ENCODE measurements around the gene MITF.
A peak's percentile ranks its signal among the peaks of the same experiment; 100 is the strongest.

MITF gene

DNA sequence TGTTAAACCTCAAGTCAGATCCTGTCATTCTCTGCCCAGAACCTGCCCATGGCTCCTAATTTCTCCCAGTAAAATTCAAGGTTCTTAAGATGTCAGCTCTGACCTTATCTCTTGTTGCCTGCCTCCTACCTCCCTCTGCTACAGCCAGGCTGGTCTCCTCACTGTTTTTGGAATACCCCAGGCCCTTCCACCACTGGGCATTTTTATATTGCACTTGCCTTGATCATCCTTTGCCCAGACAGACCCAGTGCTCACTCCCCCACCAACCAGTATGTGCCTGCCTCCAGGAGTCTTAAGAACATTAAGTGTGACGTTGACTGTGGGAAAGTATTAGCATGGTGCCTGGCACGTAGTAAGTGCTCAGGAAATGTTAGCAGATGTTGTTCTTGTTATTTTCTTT is 3.1 kb downstream of the MITF start:
- Mint-ChIP-seq H3K27me3 (peaks cover 63% of the 10 kb centered on the region), H3K4me3 (no peak overlapping the region)

DNA sequence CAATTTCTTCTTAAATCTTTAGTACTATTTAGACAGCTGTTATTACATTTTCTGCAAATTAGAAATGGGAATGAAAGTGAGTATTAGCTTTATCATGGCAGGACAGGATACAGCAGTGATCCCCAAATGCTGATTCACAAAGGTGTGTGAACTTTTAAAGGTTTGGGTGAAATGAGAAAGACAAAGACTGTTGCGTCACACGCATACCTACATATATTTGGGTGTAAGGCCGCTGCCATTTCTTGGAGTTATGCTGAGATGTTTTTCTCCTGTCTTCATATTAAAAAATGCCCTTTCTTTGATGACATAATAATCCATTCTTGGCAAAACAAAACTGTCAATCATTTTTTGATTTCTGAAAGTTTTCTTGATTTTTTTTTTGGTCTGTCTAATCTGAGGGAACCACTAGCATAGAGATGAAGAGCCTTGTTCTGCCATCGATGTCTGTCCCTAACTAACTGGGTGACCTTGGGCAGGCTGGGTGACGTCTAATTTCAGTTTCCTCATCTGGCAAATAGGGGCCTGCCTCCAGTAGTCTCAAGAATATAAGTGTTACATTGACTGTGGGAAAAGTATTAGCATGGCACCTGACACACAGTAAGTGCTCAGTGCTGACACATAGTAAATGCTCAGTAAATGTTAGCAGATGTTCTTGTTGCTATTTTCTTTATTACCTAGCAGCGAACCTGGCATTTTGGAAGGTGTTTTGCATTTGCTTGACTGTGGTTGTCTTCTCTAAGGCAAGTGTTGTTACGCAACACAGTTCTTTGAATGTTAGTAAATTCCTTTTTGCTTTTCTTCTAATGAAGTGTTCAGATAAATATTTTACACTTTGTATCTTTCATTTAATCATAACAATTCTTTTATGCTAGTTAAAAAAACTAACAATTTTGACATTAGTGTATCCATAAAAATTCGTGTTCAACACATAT is 5.0 kb downstream of the MITF start:
- Mint-ChIP-seq H3K27ac (no peak overlapping the region), H3K9me3 (no peaks in the 10 kb centered on the region), H3K4me1 (peaks cover 8% of the 10 kb centered on the region), H3K27me3 (peaks cover 45% of the 10 kb centered on the region), H3K4me3 (no peak overlapping the region)
- ATAC-seq (no peak), DNase-seq (no peak)

More for the DNA sequence above, 3.1 kb downstream of the MITF start:
- peaks cover 17% of the 10 kb centered on the region for H3K4me1 Mint-ChIP-seq
- DNase-seq = no peak
- no peak overlapping the region for H3K27ac Mint-ChIP-seq
- ATAC-seq = no peak
- H3K9me3 Mint-ChIP-seq = no peaks in the 10 kb centered on the region

DNA sequence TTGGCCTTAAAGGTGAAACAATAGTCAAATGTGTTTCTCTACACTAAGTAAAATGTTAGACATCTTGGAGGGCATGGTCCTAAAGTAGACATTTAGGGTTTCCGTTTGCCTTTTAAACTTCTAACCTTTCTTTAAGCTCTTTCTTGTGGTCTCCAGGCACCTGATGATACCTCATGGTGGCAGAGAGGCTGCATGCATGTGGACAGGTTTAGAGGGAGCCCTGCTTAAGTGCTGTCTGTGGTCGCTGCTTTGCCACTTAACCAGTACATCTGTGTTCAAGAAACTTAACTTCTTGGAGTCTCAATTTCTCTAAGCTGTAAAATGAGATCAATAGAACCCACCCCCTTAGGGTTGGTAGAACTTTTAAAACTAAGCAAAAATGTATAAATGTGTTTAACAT is 6.2 kb downstream of the MITF start:
- Mint-ChIP-seq H3K27ac (no peak overlapping the region), H3K4me3 (no peak overlapping the region), H3K4me1 (no peaks in the 10 kb centered on the region), H3K9me3 (no peaks in the 10 kb centered on the region), H3K27me3 (peaks cover 32% of the 10 kb centered on the region)
- DNase-seq = no peak
- ATAC-seq = no peak

DNA sequence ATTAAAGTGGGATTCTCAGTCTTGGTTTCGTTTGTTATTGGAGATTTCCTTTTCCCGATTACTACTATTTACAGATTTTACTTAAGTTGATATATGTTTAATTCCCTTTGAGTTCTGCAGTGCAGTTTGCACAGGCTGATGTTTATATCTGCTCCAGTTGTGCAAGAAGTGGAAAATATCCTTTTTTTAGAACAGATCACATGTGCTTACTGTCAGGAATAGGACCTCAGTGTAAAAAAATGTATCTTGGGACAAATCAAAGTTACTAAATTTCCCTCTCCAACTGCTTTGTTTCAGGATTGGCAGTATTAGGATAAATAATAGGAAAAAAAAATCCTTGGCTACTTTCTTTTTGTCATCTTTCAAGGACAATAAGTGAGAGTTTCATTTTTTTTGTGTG is 6.9 kb downstream of the MITF start:
- no peaks in the 10 kb centered on the region for H3K9me3 Mint-ChIP-seq
- H3K4me3 Mint-ChIP-seq = no peak overlapping the region

DNA sequence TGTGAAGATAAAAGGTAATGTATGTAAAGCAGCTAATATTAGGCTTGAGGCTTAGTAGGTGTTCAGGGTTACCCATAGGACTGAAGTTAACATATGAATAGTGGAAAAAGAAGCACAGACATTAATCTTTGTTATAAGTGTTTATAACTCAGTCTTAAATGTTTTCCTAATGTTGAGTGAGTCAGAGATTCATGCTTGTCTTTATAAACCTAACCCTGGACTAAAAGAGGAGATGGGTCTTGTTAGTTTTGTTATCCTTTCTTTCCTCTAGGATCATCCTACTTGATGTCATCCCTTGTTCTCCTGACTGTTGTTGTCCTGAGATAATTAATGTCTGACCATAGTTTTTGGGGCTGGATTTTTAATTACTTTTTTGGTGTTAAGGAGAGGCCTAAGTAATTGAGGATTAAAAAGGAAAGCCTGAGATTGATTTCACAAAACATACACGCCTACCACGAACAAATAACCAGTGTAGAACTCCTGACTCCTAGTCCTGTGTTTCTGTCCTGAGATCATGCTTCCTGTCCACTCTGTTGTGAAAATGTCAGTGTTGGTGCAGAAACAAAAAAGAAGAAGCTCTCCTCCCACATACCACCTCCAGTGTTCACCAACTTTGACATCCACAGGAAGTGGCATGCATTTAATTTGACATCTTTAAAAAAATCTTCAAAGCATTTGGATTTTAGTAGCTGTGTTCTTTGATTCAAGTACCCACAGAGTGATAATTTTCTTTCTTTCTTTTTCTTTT is 8.4 kb downstream of the MITF start:
- no peak for DNase-seq
- Mint-ChIP-seq H3K4me1 (no peaks in the 10 kb centered on the region), H3K9me3 (peaks cover 0 to 11% of the 10 kb centered on the region in 2 donors), H3K27me3 (peaks cover 10% of the 10 kb centered on the region), H3K4me3 (no peak overlapping the region), H3K27ac (no peak overlapping the region)
- no peak for ATAC-seq

More for the DNA sequence above, 6.9 kb downstream of the MITF start:
- Mint-ChIP-seq H3K27ac (no peak overlapping the region), H3K27me3 (peaks cover 26% of the 10 kb centered on the region), H3K4me1 (no peaks in the 10 kb centered on the region)
- no peak for DNase-seq
- no peak for ATAC-seq

- peaks cover 2% of the 10 kb centered on the region for H3K27me3 Mint-ChIP-seq
- H3K4me3 Mint-ChIP-seq = no peak overlapping the region
- H3K9me3 Mint-ChIP-seq = peaks cover 0 to 19% of the 10 kb centered on the region in 2 donors
- DNase-seq (no peak), ATAC-seq (no peak)
- H3K27ac Mint-ChIP-seq = no peak overlapping the region
- no peaks in the 10 kb centered on the region for H3K4me1 Mint-ChIP-seq
These were observed 9.2 kb downstream of the MITF start for GRCh38 chr3:69748503-69748902.

- no peak overlapping the region for H3K27ac Mint-ChIP-seq
- H3K4me3 Mint-ChIP-seq = no peak overlapping the region
- peaks cover 0 to 22% of the 10 kb centered on the region in 2 donors for H3K9me3 Mint-ChIP-seq
- no peak for DNase-seq
- no peaks in the 10 kb centered on the region for H3K27me3 Mint-ChIP-seq
- ATAC-seq = no peak
- no peaks in the 10 kb centered on the region for H3K4me1 Mint-ChIP-seq
These were observed 10.2 kb downstream of the MITF start for GRCh38 chr3:69749461-69749860.

GRCh38 chr3:69750549-69750948 is 11.3 kb downstream of the MITF start:
- no peak overlapping the region for H3K27ac Mint-ChIP-seq
- H3K4me3 Mint-ChIP-seq = no peak overlapping the region
- H3K27me3 Mint-ChIP-seq = no peaks in the 10 kb centered on the region
- peaks cover 0 to 22% of the 10 kb centered on the region in 2 donors for H3K9me3 Mint-ChIP-seq
- no peak for ATAC-seq
- no peak for DNase-seq
- no peaks in the 10 kb centered on the region for H3K4me1 Mint-ChIP-seq

- Mint-ChIP-seq H3K27ac (no peak overlapping the region), H3K9me3 (peaks cover 0 to 22% of the 10 kb centered on the region in 2 donors), H3K27me3 (no peaks in the 10 kb centered on the region), H3K4me3 (no peak overlapping the region), H3K4me1 (no peaks in the 10 kb centered on the region)
- no peak for DNase-seq
- no peak for ATAC-seq
These were observed 11.8 kb downstream of the MITF start for GRCh38 chr3:69751074-69751476.

- Mint-ChIP-seq H3K27ac (no peak overlapping the region), H3K9me3 (peaks cover 0 to 22% of the 10 kb centered on the region in 2 donors), H3K4me3 (no peak overlapping the region), H3K27me3 (no peaks in the 10 kb centered on the region), H3K4me1 (no peaks in the 10 kb centered on the region)
- no peak for DNase-seq
- no peak for ATAC-seq
These were observed 13.0 kb downstream of the MITF start for GRCh38 chr3:69752241-69752640.

- no peak for DNase-seq
- Mint-ChIP-seq H3K27ac (no peak overlapping the region), H3K9me3 (peaks cover 0 to 22% of the 10 kb centered on the region in 2 donors), H3K4me3 (no peak overlapping the region), H3K27me3 (no peaks in the 10 kb centered on the region), H3K4me1 (no peaks in the 10 kb centered on the region)
- ATAC-seq = no peak
These were observed 14.0 kb downstream of the MITF start for GRCh38 chr3:69753179-69753775.

DNA sequence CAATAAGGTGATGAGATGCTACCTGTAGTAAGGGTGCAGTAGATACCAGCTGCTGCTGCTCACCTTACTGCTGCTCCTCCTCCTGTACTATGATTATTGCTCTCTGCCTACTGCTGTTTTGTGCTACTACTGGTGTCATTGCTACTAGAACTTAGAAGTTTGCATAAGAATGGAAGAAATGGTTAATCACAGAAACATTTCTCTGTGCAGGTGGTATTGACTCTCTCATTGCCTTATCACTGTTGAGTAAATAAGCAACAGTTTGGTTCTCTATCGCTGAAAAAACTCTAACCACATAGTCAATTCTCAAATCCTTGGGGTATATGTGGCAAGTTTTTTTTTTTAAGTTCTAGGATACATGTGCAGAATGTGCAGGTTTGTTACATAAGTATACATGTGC is 16.5 kb downstream of the MITF start:
- ATAC-seq (no peak), DNase-seq (no peak)
- no peak overlapping the region for H3K27ac Mint-ChIP-seq
- no peak overlapping the region for H3K4me3 Mint-ChIP-seq
- H3K4me1 Mint-ChIP-seq = no peaks in the 10 kb centered on the region
- H3K9me3 Mint-ChIP-seq = peaks cover 0 to 22% of the 10 kb centered on the region in 2 donors
- no peaks in the 10 kb centered on the region for H3K27me3 Mint-ChIP-seq

GRCh38 chr3:69761896-69762767 is 22.9 kb downstream of the MITF start:
- Mint-ChIP-seq H3K4me1 (no peaks in the 10 kb centered on the region), H3K27me3 (no peaks in the 10 kb centered on the region)
- no peak for DNase-seq

DNA sequence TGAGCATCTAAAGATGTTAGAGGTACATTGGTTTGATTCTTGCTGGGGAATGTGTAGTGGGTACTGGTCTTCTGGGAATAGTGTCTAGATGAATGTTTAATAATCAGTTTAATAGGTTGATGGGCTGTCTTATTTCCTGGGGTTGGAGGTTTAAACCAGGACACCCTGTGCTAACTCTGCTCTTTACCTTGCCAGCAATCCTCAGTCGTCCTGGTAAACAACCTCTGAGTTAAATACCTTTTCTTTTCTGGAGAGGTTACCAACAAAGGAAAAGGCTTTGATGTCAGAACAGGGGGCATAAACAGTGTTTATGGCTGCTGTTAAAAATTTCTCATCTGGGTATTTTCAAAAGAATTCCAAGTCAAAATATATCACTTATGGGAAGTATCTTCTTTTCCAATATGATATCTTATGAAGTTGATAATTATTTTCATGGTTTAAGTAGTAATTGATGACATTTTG is 23.5 kb downstream of the MITF start:
- ATAC-seq (peak; percentile 5), DNase-seq (no peak)
- Mint-ChIP-seq H3K4me1 (no peaks in the 10 kb centered on the region), H3K9me3 (no peaks in the 10 kb centered on the region), H3K27ac (no peak overlapping the region), H3K4me3 (no peak overlapping the region), H3K27me3 (no peaks in the 10 kb centered on the region)

More at GRCh38 chr3:69761896-69762767, 22.9 kb downstream of the MITF start:
- H3K27ac Mint-ChIP-seq = no peak overlapping the region
- peak; percentile 66 for ATAC-seq
- H3K4me3 Mint-ChIP-seq = no peak overlapping the region
- H3K9me3 Mint-ChIP-seq = no peaks in the 10 kb centered on the region

GRCh38 chr3:69763458-69763857 is 24.2 kb downstream of the MITF start:
- DNase-seq (no peak), ATAC-seq (no peak)
- Mint-ChIP-seq H3K9me3 (no peaks in the 10 kb centered on the region), H3K4me1 (no peaks in the 10 kb centered on the region), H3K27ac (no peak overlapping the region), H3K27me3 (no peaks in the 10 kb centered on the region), H3K4me3 (no peak overlapping the region)

Measured in stimulated activated naive CD8-positive, alpha-beta T cell treated with anti-CD3 and anti-CD28 coated beads, Interleukin-15, amount 100 ng/mL, for 72 hours (primary cell).